ENCODE results near the gene CLPSL1. TPM values are rescaled to one million over a fixed set of nuclear protein-coding genes. Genes with fewer than 3 reads are reported as not detected.

The CLPSL1 gene
- total and polyA plus RNA-seq, 2 donors (not counting 1 experiment from before 2014, with no cell fraction given), result not detected

GRCh38 chr6:35794536-35795452, 14.0 kb downstream of the CLPSL1 start:
- Histone ChIP-seq H3K4me1 (ENCODE audit: control insufficient read depth in 2 of 2, insufficient read depth in 2 of 2, low read length in 2 of 2) (no peaks in the 10 kb centered on the region), H3K79me2 (ENCODE audit: control insufficient read depth, insufficient read depth, low read length) (no peaks in the 10 kb centered on the region), H2AFZ (ENCODE audit: insufficient read depth, low read depth, low read length, poor library complexity, severe bottlenecking) (no peak overlapping the region), H3K4me2 (replicated peaks; ENCODE audit: low read depth, low read length, poor library complexity, severe bottlenecking) (no peak overlapping the region), H3K27me3 (replicated peaks in 1 of 4; ENCODE audit: control extremely low read depth in 1 of 4, control insufficient read depth in 3 of 4, insufficient read depth in 4 of 4, low read length in 3 of 4) (peaks cover 0 to 17% (median 0%) of the 10 kb centered on the region in 4 experiments), H3K9ac (ENCODE audit: low read length) (no peak overlapping the region), H3K4me3 (ENCODE audit: control extremely low read depth in 1 of 5, extremely low read depth in 1 of 5, insufficient read depth in 1 of 5, low read depth in 2 of 5, low read length in 4 of 5) (no peak overlapping the region), H3K36me3 (replicated peaks in 1 of 2; ENCODE audit: control extremely low read depth in 1 of 2, control insufficient read depth in 1 of 2, extremely low read depth in 1 of 2, insufficient read depth in 2 of 2, low read length in 1 of 2) (no peaks in the 10 kb centered on the region), H4K20me1 (ENCODE audit: control insufficient read depth, insufficient read depth, low read length, poor library complexity, severe bottlenecking) (no peaks in the 10 kb centered on the region), H3K27ac (ENCODE audit: low read length in 2 of 2) (no peak overlapping the region), H3K9me3 (ENCODE audit: control extremely low read depth in 1 of 3, control insufficient read depth in 2 of 3, insufficient read depth in 1 of 3, low read length in 2 of 3) (no peaks in the 10 kb centered on the region)
- CTCF ChIA-PET, result interaction anchor here (0.6 kb wide), 1 partner anchor 238 kb away, joined by 3 read pairs; no protein-coding TSS in a partner anchor
- H3K27me3 Mint-ChIP-seq, result peaks cover 13% of the 10 kb centered on the region
- DNase-seq, result no peak
- no peak for TF ChIP-seq EZH2 (IDR thresholded peaks at IDR 0.05; ENCODE audit: borderline replicate concordance, insufficient read depth, low read depth, low read length, poor library complexity, severe bottlenecking)
- no peak for TF ChIP-seq CTCF (IDR thresholded peaks at IDR 0.05)
- POLR2A ChIA-PET, result interaction anchor here (0.6 kb wide), 1 partner anchor 11 kb away, joined by 4 read pairs; no protein-coding TSS in a partner anchor
- H3K4me3 Mint-ChIP-seq, result no peak overlapping the region
- H3K27ac Mint-ChIP-seq, result no peak overlapping the region
- no peak for ATAC-seq (ENCODE audit: low read depth)
- intact Hi-C loops (cut with micrococcal nuclease), result no loop called here
- H3K4me1 Mint-ChIP-seq, result no peaks in the 10 kb centered on the region
- H3K9me3 Mint-ChIP-seq (ENCODE audit: insufficient read depth), result no peaks in the 10 kb centered on the region
- 99% methylated on average over 16 of the region's 17 CpGs for WGBS (ENCODE audit: insufficient coverage)

- H2AFZ ChIP-seq (ENCODE audit: insufficient read depth, low read depth, low read length, poor library complexity, severe bottlenecking), result no peak overlapping the region
- no peak overlapping the region for H3K27ac ChIP-seq (ENCODE audit: low read length in 2 of 2)
- no peak overlapping the region for H3K4me2 ChIP-seq (replicated peaks; ENCODE audit: low read depth, low read length, poor library complexity, severe bottlenecking)
- ChIA-PET CTCF (no interaction called here), POLR2A (no interaction called here)
- Mint-ChIP-seq H3K9me3 (ENCODE audit: insufficient read depth) (no peaks in the 10 kb centered on the region), H3K27me3 (peaks cover 12% of the 10 kb centered on the region), H3K4me3 (no peak overlapping the region), H3K27ac (no peak overlapping the region), H3K4me1 (no peaks in the 10 kb centered on the region)
- H3K36me3 ChIP-seq (replicated peaks in 1 of 2; ENCODE audit: control extremely low read depth in 1 of 2, control insufficient read depth in 1 of 2, extremely low read depth in 1 of 2, insufficient read depth in 2 of 2, low read length in 1 of 2), result no peaks in the 10 kb centered on the region
- H3K4me1 ChIP-seq (ENCODE audit: control insufficient read depth in 2 of 2, insufficient read depth in 2 of 2, low read length in 2 of 2), result no peaks in the 10 kb centered on the region
- H3K27me3 ChIP-seq (replicated peaks in 1 of 4; ENCODE audit: control extremely low read depth in 1 of 4, control insufficient read depth in 3 of 4, insufficient read depth in 4 of 4, low read length in 3 of 4), result peaks cover 0 to 17% (median 0%) of the 10 kb centered on the region in 4 experiments
- no peaks in the 10 kb centered on the region for H4K20me1 ChIP-seq (ENCODE audit: control insufficient read depth, insufficient read depth, low read length, poor library complexity, severe bottlenecking)
- no peak overlapping the region for H3K4me3 ChIP-seq (ENCODE audit: control extremely low read depth in 1 of 5, extremely low read depth in 1 of 5, insufficient read depth in 1 of 5, low read depth in 2 of 5, low read length in 4 of 5)
- H3K79me2 ChIP-seq (ENCODE audit: control insufficient read depth, insufficient read depth, low read length), result no peaks in the 10 kb centered on the region
- H3K9me3 ChIP-seq (ENCODE audit: control extremely low read depth in 1 of 3, control insufficient read depth in 2 of 3, insufficient read depth in 1 of 3, low read length in 2 of 3), result no peaks in the 10 kb centered on the region
- no peak overlapping the region for H3K9ac ChIP-seq (ENCODE audit: low read length)
- TF ChIP-seq EZH2 (IDR thresholded peaks at IDR 0.05; ENCODE audit: borderline replicate concordance, insufficient read depth, low read depth, low read length, poor library complexity, severe bottlenecking) (no peak), CTCF (IDR thresholded peaks at IDR 0.05) (no peak)
- WGBS (ENCODE audit: insufficient coverage), result 91% methylated on average over 10 of the region's 11 CpGs
- ATAC-seq (ENCODE audit: low read depth), result no peak
- DNase-seq, result no peak
- intact Hi-C loops (cut with micrococcal nuclease), result no loop called here
Measured at GRCh38 chr6:35795453-35796071, 14.7 kb downstream of the CLPSL1 start.
